Measurements from ENCODE around the gene SPTLC3.

The SPTLC3 gene

GRCh38 chr20:13118676-13119075 is 109.9 kb downstream of the SPTLC3 start:
- Histone ChIP-seq H3K4me3 (replicated peaks; ENCODE audit: insufficient read depth, low read length) (no peak overlapping the region), H3K27me3 (ENCODE audit: insufficient read depth, poor library complexity, severe bottlenecking) (peaks cover 2% of the 10 kb centered on the region), H3K27ac (replicated peaks) (no peak overlapping the region)
- TF ChIP-seq SPI1 (IDR thresholded peaks at IDR 0.05; ENCODE audit: borderline replicate concordance, low read depth) (no peak), POLR2AphosphoS5 (IDR thresholded peaks at IDR 0.05; ENCODE audit: low read depth) (no peak), REST (IDR thresholded peaks at IDR 0.05; ENCODE audit: insufficient replicate concordance, low read depth) (no peak), GABPA (IDR thresholded peaks at IDR 0.05; ENCODE audit: low read depth) (no peak), CTCF (IDR thresholded peaks at IDR 0.05; ENCODE audit: insufficient read depth, low read length) (no peak)
- no peak for DNase-seq (ENCODE audit: low read depth in 1 of 2, low spot score in 1 of 2)

GRCh38 chr20:13119583-13119982 is 110.8 kb downstream of the SPTLC3 start:
- peak in 1 of 2 experiments; percentile 40 for DNase-seq (ENCODE audit: low read depth in 1 of 2, low spot score in 1 of 2)
- Histone ChIP-seq H3K27me3 (ENCODE audit: insufficient read depth, poor library complexity, severe bottlenecking) (peaks cover 2% of the 10 kb centered on the region), H3K4me3 (replicated peaks; ENCODE audit: insufficient read depth, low read length) (no peak overlapping the region), H3K27ac (replicated peaks) (no peak overlapping the region)
- TF ChIP-seq CTCF (IDR thresholded peaks at IDR 0.05; ENCODE audit: insufficient read depth, low read length) (peak; percentile 48), GABPA (IDR thresholded peaks at IDR 0.05; ENCODE audit: low read depth) (no peak)

GRCh38 chr20:13120471-13120870 is 111.7 kb downstream of the SPTLC3 start:
- Histone ChIP-seq H3K4me3 (replicated peaks; ENCODE audit: insufficient read depth, low read length) (no peak overlapping the region), H3K27me3 (ENCODE audit: insufficient read depth, poor library complexity, severe bottlenecking) (peaks cover 2% of the 10 kb centered on the region), H3K27ac (replicated peaks) (no peak overlapping the region)
- TF ChIP-seq POLR2AphosphoS5 (IDR thresholded peaks at IDR 0.05; ENCODE audit: low read depth) (no peak), SPI1 (IDR thresholded peaks at IDR 0.05; ENCODE audit: borderline replicate concordance, low read depth) (no peak), REST (IDR thresholded peaks at IDR 0.05; ENCODE audit: insufficient replicate concordance, low read depth) (no peak), CTCF (IDR thresholded peaks at IDR 0.05; ENCODE audit: insufficient read depth, low read length) (no peak), GABPA (IDR thresholded peaks at IDR 0.05; ENCODE audit: low read depth) (no peak)
- no peak for DNase-seq (ENCODE audit: low read depth in 1 of 2, low spot score in 1 of 2)

GRCh38 chr20:13121840-13122515 is 113.2 kb downstream of the SPTLC3 start:
- H3K27me3 ChIP-seq (ENCODE audit: insufficient read depth, poor library complexity, severe bottlenecking) = peaks cover 2% of the 10 kb centered on the region
- DNase-seq (ENCODE audit: low read depth in 1 of 2, low spot score in 1 of 2) = no peak
- H3K27ac ChIP-seq (replicated peaks) = no peak overlapping the region
- TF ChIP-seq POLR2AphosphoS5 (IDR thresholded peaks at IDR 0.05; ENCODE audit: low read depth) (no peak), GABPA (IDR thresholded peaks at IDR 0.05; ENCODE audit: low read depth) (no peak), REST (IDR thresholded peaks at IDR 0.05; ENCODE audit: insufficient replicate concordance, low read depth) (no peak), CTCF (IDR thresholded peaks at IDR 0.05; ENCODE audit: insufficient read depth, low read length) (no peak)
- no peak overlapping the region for H3K4me3 ChIP-seq (replicated peaks; ENCODE audit: insufficient read depth, low read length)

Measured in HL-60 (cell line).